Measurements from ENCODE around the gene UHMK1.
A peak's percentile ranks its signal among the peaks of the same experiment; 100 is the strongest.

The UHMK1 gene

DNA sequence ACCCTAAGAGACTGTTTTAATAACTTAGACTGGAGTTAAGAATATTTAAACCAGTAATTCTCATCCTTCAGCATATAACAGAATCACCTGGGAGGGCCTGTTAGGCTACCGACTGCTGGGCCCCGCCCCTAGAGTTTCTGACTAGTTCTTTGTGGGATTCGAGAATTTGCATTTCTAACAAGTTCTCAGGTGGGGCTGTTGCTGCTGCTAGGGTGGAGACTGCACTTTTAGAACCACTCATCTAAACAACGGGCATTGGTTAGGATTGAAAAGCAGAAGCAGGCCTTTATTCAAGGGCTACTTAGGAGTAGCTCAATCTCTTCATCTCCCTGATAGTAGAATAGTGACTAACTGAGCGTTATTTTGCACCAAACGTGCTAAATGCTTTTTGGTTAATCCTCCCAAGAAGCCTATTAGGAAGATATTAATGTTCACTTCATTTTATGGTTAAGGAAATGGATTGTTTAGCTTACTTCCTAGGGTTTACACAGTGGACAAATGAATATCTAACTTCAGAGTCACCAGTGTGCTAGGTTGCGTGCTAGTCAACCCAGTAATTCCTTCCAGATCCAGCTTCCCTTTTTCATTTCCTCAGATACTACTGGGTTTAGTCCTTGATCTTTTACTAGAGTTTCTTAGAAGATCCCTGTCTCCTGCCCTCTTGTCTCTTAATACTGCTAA is 32.8 kb downstream of the UHMK1 start:
- Histone ChIP-seq H3K27me3 (replicated peaks; ENCODE audit: control insufficient read depth, insufficient read depth, low read length) (no peaks in the 10 kb centered on the region), H3K4me3 (replicated peaks; ENCODE audit: low read depth, low read length) (no peak overlapping the region), H3K36me3 (ENCODE audit: control insufficient read depth, insufficient read depth, low read length) (no peaks in the 10 kb centered on the region)
- DNase-seq (ENCODE audit: extremely low read depth, insufficient read length) = peak; percentile 48
- TF ChIP-seq, protein P1, sequence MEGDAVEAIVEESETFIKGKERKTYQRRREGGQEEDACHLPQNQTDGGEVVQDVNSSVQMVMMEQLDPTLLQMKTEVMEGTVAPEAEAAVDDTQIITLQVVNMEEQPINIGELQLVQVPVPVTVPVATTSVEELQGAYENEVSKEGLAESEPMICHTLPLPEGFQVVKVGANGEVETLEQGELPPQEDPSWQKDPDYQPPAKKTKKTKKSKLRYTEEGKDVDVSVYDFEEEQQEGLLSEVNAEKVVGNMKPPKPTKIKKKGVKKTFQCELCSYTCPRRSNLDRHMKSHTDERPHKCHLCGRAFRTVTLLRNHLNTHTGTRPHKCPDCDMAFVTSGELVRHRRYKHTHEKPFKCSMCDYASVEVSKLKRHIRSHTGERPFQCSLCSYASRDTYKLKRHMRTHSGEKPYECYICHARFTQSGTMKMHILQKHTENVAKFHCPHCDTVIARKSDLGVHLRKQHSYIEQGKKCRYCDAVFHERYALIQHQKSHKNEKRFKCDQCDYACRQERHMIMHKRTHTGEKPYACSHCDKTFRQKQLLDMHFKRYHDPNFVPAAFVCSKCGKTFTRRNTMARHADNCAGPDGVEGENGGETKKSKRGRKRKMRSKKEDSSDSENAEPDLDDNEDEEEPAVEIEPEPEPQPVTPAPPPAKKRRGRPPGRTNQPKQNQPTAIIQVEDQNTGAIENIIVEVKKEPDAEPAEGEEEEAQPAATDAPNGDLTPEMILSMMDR (IDR thresholded peaks at IDR 0.05; ENCODE audit: insufficient read depth, low read length, poor library complexity, severe bottlenecking) = no peak

DNA sequence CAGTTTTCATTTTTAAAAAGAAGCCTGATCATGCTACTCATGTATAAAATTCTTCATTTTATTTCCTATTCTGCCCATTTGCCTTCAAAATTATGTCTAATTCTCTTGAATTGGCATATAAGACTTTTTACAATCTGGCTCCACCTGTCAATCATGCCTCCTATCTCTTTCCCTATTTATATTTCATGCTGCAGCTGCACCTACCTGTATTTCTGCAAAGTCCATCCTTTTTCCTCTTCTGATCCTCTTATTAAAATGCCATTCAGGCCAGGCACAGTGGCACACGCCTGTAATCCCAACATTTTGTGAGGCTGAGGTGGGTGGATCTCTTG is 33.3 kb downstream of the UHMK1 start:
- H3K4me3 ChIP-seq (replicated peaks; ENCODE audit: low read depth, low read length) = no peak overlapping the region
- no peaks in the 10 kb centered on the region for H3K36me3 ChIP-seq (ENCODE audit: control insufficient read depth, insufficient read depth, low read length)
- H3K27me3 ChIP-seq (replicated peaks; ENCODE audit: control insufficient read depth, insufficient read depth, low read length) = no peaks in the 10 kb centered on the region
- no peak for DNase-seq (ENCODE audit: extremely low read depth, insufficient read length)
- TF ChIP-seq, protein P1 (IDR thresholded peaks at IDR 0.05; ENCODE audit: insufficient read depth, low read length, poor library complexity, severe bottlenecking) = no peak

DNA sequence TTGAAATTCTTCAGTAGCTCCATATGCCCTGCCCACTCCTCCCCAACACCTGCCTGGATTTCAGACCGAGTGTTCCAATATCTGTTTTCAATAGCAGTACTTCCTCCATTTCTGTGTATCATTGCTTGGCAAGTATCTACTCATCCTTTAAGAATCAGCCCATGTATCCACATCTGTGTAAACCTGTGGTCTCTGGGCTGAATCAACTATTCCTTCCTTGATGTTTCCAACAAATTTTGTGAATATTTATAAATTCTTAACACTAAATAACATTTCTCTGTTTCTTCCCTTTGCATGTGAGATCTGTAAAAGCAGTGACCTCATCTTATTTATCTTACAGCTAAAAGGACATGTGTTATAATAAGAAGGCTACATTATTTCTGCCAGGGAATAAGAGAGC is 37.9 kb downstream of the UHMK1 start:
- H3K36me3 ChIP-seq (ENCODE audit: control insufficient read depth, insufficient read depth, low read length) = no peaks in the 10 kb centered on the region
- TF ChIP-seq, protein P1 (IDR thresholded peaks at IDR 0.05; ENCODE audit: insufficient read depth, low read length, poor library complexity, severe bottlenecking) = no peak
- H3K27me3 ChIP-seq (replicated peaks; ENCODE audit: control insufficient read depth, insufficient read depth, low read length) = no peaks in the 10 kb centered on the region
- no peak for DNase-seq (ENCODE audit: extremely low read depth, insufficient read length)
- H3K4me3 ChIP-seq (replicated peaks; ENCODE audit: low read depth, low read length) = no peak overlapping the region

DNA sequence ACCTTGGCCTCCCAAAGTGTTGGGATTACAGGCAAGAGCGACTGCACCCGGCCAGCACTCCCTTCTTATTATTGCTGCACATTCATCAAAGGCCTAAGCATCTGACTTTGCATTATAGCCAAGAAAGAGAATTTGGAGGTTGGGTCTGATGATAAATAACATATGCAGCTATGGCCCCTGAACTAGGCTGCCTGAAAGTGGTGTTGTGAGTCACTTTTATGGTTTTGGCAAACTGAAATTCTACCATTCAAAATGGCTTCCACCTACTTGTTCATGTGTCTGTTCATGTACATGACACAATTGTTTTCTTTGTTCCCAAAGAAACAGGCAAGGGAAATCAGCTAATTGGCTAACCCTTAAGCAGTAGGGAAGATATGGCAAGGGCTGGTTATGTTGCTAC is 38.9 kb downstream of the UHMK1 start:
- Histone ChIP-seq H3K36me3 (ENCODE audit: control insufficient read depth, insufficient read depth, low read length) (no peaks in the 10 kb centered on the region), H3K4me3 (replicated peaks; ENCODE audit: low read depth, low read length) (no peak overlapping the region), H3K27me3 (replicated peaks; ENCODE audit: control insufficient read depth, insufficient read depth, low read length) (no peaks in the 10 kb centered on the region)
- TF ChIP-seq, protein P1 (IDR thresholded peaks at IDR 0.05; ENCODE audit: insufficient read depth, low read length, poor library complexity, severe bottlenecking) = no peak
- no peak for DNase-seq (ENCODE audit: extremely low read depth, insufficient read length)

DNA sequence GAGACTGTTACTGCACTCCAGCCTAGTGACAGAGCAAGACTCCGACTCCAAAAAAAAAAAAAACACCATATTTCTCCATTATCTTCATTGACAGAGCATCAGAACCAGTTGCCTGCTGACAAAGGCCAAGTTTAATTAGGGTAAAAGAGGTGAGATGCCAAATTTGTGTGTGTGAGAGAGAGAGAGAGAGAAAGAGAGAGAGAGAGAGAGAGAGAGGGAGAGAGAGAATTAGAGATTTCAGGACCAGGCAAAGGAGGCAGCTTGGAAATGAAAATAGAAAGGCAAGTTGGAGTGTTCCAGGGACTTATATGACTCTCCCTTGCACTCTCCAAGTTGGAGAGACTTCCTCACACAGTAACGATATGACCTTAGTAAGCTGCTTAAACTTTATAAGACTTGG is 39.6 kb downstream of the UHMK1 start:
- DNase-seq (ENCODE audit: extremely low read depth, insufficient read length) = no peak
- Histone ChIP-seq H3K36me3 (ENCODE audit: control insufficient read depth, insufficient read depth, low read length) (no peaks in the 10 kb centered on the region), H3K4me3 (replicated peaks; ENCODE audit: low read depth, low read length) (no peak overlapping the region), H3K27me3 (replicated peaks; ENCODE audit: control insufficient read depth, insufficient read depth, low read length) (no peaks in the 10 kb centered on the region)
- TF ChIP-seq, protein P1 (IDR thresholded peaks at IDR 0.05; ENCODE audit: insufficient read depth, low read length, poor library complexity, severe bottlenecking) = no peak

Measured in GM06990 (cell line).